HUDEP-2 (cell line): ENCODE results near the gene CCDC77.

Experiments
- DNase-seq, 76 experiments: peaks; one replicate each; lab custom pipeline; 2025; ENCODE audit not compliant: unreplicated experiment in 76 of 76; lab: John Stamatoyannopoulos, UW

CCDC77 gene

DNA sequence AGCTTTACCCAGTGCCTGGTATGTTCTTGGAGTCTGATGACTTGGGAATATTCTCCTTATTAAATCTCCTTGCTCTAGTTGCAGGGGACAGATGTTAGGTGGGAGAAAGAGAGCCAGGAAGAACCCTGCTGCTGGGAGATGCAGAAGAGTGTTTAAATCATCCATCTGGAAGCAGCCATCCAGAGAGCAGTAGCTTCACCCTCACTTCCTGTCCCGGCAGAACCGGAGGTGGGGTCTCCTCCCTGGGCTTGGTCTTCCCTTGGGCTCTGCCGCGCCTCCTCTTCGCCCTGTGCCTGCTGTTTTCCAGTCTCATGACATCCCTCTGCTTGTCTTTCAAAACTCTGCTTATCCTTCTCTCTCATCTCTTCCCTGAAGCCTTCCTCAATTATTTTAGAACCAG is 73.8 kb downstream of the CCDC77 start:
- no peak for DNase-seq

DNA sequence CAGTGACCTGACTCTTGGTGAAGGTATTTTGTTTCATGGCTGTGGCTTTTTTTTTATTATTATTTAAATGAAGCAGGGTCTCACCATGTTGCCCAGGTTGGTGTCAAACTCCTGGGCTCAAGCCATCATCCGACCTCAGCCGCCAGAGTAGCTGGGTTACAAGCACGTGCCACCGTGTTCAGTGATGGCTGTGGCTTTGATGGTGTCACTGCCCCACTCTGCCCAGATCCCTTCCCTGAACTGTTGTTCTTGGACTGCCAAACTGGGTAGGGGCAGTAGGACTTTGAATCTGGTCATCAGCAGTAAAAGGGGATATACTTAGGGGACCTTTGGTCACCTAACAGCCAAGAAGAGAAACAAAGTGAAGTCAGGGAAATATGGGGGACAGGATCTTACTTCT is 77.7 kb downstream of the CCDC77 start:
- DNase-seq, result no peak

DNA sequence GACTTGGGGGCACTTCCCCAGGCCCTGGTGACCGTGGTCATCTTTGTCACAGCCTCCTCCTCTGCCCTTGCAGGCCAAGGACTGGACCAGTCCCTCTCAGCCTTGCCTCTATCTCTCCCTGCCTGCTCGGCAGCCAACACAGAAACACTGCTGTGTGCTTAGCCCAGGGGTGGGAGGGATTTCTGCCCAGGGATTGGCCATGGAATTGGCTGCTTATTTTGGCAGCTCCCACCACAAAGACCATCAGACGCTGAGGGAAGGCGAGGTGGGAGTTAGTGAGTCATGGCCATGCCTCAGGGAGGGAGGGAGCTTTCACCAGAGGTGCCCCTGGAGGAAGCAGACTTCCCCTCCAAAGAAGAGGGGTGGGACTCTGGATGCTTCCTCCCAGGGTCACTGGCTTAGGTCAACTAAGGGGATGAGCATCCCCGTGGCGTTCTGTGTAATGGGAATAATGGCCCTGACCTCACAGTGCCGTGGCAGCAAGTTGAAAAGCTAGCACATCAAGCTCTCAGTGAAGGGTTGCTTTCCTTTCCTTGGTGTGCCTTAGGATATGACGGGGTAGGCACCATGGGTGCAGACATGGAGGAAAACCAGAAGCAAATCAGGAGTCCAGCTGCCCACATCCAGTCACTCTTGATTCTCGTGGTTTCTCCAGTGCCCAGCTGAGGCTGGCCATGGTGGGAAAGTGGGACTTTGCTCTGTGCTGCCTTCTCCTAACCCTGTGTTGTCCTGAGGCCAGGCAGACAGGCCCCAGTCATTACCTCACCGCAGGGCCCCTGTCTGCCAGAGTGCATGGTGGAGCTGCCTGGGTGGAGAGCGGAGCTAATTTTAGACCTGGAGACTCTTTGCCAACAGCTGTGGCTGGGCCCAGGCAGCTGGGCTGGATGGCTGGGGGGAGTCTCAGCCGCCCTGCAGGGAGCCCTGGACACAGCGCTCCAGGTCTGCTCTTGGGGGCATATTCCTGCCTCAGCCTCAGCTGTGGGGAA is 79.7 kb downstream of the CCDC77 start:
- no peak for DNase-seq

DNA sequence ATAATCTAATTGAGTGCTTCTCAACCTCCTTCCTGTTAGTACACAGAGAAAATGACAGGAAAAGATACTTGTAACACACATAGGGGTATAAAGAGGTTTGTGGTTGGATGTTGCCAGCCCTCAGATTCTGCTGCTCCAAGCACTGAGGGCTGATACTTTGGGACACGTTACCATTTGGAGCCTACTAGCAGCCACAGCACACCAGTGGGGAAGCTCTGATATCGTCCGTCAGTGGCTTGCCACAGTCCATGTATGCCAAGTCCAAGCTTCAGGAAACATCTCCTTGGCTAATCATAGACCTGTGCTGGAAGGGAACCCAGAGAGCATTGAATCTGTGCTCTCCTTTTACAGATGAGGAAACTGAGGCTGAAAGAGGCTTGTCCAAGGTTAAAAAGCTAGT is 80.6 kb downstream of the CCDC77 start:
- no peak for DNase-seq

DNA sequence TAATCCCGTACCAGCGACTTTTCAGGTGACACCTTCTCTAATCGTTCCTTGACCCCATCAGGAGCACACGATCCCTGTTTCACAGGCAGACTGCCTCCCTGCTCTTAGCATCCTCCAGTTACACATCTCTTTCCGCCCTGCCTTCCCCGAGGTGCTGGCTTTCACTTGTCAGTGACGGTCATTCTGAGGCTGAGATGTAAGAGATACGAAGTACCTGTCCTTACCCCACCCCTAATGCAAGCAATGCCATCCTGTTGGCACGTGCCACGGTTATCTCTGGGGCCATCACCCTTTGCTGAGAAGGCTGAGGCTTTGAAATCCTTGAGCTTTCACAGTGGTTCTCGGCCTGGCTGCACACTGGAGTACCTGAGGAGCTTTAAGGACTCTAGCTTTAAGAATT is 82.7 kb downstream of the CCDC77 start:
- DNase-seq, result no peak

DNA sequence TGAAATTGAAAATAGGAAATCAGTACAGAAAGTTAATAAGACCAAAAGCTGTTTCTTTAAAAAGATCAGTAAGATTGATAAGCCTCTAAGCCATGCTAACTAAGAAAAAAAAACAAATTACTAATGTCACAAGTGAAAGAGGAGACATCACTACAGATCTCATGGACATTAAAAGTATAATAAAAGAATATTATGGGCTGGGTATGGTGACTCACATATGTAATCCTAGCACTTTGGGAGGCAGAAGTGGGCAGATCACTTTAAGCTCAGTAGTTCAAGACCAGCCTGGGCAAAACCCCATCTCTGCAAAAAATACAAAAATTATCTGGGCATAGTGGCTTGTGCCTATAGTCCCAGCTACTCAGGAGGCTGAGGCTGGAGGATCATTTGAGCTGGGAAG is 88.8 kb downstream of the CCDC77 start:
- DNase-seq, result no peak
